ENCODE results near the gene SUFU. TPM values are rescaled to one million over a fixed set of nuclear protein-coding genes. Genes with fewer than 3 reads are reported as not detected.

SUFU gene
- total RNA-seq, 1 donor from 2014 or later: 0.79 TPM

DNA sequence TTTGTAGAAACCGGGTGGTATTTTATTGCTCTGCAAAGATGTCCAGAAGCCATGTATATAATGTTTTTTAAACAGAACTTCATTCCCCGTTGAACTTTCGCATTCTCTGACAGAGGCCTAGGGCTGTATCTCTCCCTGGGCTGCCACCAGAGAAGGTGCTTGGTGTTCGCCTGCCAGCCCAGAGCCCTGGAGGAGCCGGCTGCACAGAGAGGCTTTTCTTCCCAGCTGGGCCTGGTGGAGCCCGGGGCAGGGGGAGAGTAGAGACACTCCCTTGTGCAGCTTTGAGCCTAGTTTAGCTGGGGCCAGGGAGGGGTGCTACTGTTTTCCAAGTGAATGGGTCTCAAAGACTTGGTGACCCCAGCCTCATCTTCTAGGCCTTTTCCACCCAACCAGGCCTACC is 126.9 kb downstream of the SUFU start:
- H3K36me3 ChIP-seq (ENCODE audit: control insufficient read depth, insufficient read depth, low read length): peaks cover 2% of the 10 kb centered on the region
- FAIRE-seq (no peak), DNase-seq (ENCODE audit: low read depth) (no peak)
- H3K4me3 ChIP-seq (ENCODE audit: low read depth, low read length): no peak overlapping the region
- no peaks in the 10 kb centered on the region for H3K27me3 ChIP-seq (ENCODE audit: control insufficient read depth, insufficient read depth, low read length)
- TF ChIP-seq, protein P1, sequence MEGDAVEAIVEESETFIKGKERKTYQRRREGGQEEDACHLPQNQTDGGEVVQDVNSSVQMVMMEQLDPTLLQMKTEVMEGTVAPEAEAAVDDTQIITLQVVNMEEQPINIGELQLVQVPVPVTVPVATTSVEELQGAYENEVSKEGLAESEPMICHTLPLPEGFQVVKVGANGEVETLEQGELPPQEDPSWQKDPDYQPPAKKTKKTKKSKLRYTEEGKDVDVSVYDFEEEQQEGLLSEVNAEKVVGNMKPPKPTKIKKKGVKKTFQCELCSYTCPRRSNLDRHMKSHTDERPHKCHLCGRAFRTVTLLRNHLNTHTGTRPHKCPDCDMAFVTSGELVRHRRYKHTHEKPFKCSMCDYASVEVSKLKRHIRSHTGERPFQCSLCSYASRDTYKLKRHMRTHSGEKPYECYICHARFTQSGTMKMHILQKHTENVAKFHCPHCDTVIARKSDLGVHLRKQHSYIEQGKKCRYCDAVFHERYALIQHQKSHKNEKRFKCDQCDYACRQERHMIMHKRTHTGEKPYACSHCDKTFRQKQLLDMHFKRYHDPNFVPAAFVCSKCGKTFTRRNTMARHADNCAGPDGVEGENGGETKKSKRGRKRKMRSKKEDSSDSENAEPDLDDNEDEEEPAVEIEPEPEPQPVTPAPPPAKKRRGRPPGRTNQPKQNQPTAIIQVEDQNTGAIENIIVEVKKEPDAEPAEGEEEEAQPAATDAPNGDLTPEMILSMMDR (IDR thresholded peaks at IDR 0.05; ENCODE audit: insufficient read depth, low read length, severe bottlenecking): no peak

DNA sequence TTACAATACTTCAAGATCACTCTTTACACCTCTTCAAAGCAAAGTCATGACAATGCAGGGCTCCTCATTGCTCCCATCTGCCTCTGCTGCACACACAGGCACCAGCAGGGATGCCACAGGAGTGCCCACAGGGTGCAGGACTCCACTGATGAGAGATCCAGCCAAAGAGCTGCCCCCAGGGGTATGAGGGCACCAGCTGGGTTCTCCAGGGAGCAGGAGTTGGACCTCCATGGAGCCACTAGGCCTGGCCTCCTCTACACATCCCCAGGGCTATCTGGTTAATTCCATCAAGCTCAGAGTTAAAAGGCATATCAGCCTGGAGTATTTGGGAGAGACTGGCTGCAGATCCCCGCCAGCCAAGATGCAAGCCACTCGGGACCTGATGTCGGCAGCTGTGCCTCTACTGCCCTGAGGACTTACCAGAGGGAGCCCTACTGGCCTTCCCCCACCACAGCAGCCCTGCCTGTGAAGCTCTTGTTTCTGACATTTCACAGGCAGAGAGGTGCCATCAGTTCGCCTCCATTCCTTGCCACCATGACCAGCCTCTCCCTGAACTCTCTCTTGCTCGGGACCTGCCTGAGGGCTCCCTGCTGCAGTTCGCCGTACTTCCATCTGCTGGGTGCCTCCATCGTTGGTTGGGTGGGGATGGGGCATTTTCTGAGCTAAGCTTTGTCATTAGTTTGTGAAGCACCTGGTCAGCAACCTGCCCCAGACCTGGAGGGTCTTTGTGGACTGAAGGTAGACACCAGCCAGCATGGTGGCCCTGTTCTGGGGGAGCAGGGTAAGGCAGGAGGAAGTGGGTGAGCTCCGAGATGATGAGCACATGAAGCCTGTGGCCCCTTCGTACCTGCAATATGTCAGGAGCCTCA is 128.0 kb downstream of the SUFU start:
- FAIRE-seq (no peak), DNase-seq (ENCODE audit: low read depth) (no peak)
- Histone ChIP-seq H3K4me3 (ENCODE audit: low read depth, low read length) (no peak overlapping the region), H3K27me3 (ENCODE audit: control insufficient read depth, insufficient read depth, low read length) (no peaks in the 10 kb centered on the region), H3K36me3 (ENCODE audit: control insufficient read depth, insufficient read depth, low read length) (peaks cover 2% of the 10 kb centered on the region)
- TF ChIP-seq, protein P1 (IDR thresholded peaks at IDR 0.05; ENCODE audit: insufficient read depth, low read length, severe bottlenecking): no peak

DNA sequence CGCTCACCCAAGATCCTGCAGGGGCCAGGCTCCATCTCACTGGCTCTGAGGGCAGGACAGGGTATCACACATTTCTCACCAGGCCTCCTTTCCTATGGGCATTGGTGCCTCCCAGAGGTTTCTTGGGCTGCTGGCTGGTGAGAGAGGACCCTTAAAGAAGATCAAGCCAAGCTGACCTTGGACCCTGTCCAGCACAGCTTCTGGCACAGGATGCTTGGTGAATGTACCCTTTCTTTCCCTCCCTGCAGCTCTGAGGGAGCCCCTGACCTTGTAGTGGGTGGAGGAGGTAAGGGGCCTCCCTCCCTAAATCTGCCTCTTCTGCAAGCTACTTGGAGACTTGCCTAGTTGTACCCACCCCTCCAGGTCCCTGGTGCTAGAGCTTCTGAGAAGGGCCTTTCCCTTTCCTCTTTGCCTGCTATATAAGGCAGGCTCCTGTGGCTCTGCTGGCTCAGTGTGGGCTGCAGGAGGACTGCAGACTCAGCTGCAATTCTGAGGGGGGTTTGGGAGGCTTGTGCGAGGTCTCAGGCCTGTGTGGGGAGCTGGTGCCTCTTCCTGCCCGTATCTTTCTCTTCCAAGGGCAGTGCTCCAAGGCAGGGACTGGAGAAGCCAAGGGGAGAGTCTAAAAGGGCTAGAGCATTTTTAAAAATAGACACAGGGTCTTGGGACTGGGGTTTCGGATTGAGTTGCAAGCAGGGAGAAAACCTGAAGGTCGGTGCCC is 128.8 kb downstream of the SUFU start:
- Histone ChIP-seq H3K27me3 (ENCODE audit: control insufficient read depth, insufficient read depth, low read length) (no peaks in the 10 kb centered on the region), H3K36me3 (ENCODE audit: control insufficient read depth, insufficient read depth, low read length) (no peaks in the 10 kb centered on the region), H3K4me3 (ENCODE audit: low read depth, low read length) (no peak overlapping the region)
- DNase-seq (ENCODE audit: low read depth) (no peak), FAIRE-seq (no peak)
- TF ChIP-seq, protein P1 (IDR thresholded peaks at IDR 0.05; ENCODE audit: insufficient read depth, low read length, severe bottlenecking): no peak

DNA sequence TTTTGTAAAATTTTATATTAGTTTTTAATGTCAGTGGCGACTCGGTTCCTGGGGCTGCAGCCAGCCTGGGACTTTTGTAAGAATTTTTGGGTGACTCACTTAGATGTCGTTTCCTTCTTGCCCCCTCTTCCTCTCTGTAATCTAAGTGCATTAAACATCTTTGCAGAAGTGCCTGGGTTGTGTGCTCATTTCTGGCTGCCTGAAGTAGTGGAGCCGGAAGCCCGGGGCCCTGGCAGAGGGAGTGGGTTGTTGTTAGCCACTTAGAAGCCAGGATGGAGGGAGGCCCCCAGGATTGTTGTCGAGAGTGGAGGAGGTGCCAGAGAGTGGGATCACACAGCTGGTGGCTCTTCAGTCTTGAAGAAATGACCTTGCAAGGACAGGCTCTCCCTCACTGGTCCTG is 129.5 kb downstream of the SUFU start:
- H3K27me3 ChIP-seq (ENCODE audit: control insufficient read depth, insufficient read depth, low read length): no peaks in the 10 kb centered on the region
- FAIRE-seq (no peak), DNase-seq (ENCODE audit: low read depth) (peak; percentile 49)
- TF ChIP-seq, protein P1 (IDR thresholded peaks at IDR 0.05; ENCODE audit: insufficient read depth, low read length, severe bottlenecking): no peak
- H3K4me3 ChIP-seq (ENCODE audit: low read depth, low read length): no peak overlapping the region
- no peaks in the 10 kb centered on the region for H3K36me3 ChIP-seq (ENCODE audit: control insufficient read depth, insufficient read depth, low read length)

DNA sequence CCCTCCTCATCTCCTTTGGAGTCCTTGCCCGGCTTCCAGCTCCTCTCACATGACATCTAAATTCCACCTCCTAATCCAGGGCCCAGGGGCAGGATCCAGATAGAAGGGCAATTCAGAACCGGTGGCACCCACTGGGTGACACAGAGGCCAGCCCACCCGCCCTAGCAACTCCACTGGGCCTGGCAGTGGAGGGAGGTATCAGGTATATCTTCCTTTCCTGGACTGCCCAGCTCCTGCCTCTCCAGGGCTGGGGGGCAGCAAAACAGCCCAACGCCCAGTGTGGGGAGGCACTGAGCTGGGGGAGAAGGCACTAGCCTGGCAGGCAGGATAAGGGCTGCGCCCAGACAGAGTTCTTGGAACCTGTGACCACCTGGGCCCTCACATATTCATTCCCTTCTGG is 130.1 kb downstream of the SUFU start:
- TF ChIP-seq, protein P1 (IDR thresholded peaks at IDR 0.05; ENCODE audit: insufficient read depth, low read length, severe bottlenecking): no peak
- no peaks in the 10 kb centered on the region for H3K27me3 ChIP-seq (ENCODE audit: control insufficient read depth, insufficient read depth, low read length)
- no peak for FAIRE-seq
- no peak overlapping the region for H3K4me3 ChIP-seq (ENCODE audit: low read depth, low read length)
- DNase-seq (ENCODE audit: low read depth): no peak
- H3K36me3 ChIP-seq (ENCODE audit: control insufficient read depth, insufficient read depth, low read length): no peaks in the 10 kb centered on the region

Measured in bronchial epithelial cell (primary cell).